Measurements from ENCODE around the gene OSBPL3.

Gene OSBPL3

DNA sequence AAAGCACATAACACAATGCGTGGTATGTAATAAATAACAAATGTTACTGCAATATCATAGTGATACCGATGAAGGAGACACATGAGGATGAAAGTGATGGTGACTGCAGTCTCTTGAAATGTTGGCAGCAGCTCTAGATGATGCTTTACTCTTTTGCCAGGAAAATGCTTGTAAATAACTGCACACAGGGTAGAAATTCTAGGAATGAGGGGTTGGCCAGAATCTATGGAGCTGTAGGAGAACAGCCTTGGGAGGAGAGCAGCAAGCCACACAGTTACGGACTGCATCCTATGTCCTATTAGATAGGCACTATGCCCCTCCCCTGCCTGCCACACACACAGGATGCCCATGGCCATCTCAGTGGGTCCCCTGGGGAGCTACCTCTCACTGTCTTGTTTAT lies 125.1 kb downstream of the OSBPL3 start:
- no peak for DNase-seq

DNA sequence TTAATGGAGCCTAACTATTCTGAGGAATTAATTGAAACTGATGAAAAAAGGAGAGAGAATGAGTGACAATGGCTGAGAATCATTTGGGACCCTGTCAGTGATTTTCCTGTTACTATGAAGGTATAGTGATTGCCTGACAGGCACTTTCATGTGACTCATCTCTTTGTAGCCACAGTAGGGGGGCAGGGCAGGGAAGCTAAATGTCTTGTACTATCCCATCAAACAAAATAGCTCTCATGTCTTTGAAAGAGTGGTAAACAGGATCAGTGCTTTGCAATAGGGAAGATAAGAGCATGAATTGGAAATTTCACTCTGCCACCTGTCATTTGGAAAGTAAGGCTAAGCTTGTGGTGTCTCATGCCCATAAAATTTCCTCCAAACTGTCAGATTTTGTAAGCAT lies 128.2 kb downstream of the OSBPL3 start:
- peak; percentile 4 for DNase-seq

DNA sequence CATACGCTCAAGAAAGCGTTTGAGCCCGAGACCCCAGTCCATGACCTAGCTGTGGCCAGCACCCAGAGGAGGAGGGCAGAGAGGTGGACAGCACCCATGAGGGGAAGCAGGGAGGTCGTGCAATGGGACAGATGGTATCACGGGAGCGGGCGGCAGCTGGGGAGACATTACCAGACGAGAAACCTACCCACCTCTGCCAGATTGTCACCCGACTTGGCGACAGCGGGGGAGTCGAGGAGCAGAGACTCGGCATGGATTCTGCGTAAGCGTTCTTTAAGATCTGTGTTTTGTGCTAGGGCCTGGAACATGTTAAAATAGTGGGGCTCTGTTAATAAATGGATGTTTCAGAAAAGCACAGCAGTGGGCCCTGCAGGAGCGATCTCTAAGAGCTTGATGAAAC lies 131.1 kb downstream of the OSBPL3 start:
- DNase-seq: no peak

DNA sequence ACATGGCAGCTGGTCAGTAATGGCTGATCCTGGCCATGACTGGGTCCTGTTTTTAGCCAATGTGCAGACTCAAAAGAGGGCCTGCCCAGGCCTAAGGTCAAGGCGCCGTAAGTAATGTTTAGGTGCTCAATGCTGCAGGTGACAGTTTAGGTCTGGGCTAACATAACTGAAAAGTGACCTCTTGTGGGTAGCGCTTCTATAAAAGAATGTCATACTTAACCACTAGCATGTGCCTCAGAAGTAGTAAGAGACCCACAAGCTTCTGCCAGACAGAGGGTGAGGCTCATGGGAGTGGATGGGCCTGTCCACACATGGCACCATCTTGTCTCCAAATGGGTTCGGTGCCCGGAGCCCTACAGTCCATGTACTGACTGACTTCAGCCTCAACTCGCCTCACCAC lies 132.2 kb downstream of the OSBPL3 start:
- no peak for DNase-seq

DNA sequence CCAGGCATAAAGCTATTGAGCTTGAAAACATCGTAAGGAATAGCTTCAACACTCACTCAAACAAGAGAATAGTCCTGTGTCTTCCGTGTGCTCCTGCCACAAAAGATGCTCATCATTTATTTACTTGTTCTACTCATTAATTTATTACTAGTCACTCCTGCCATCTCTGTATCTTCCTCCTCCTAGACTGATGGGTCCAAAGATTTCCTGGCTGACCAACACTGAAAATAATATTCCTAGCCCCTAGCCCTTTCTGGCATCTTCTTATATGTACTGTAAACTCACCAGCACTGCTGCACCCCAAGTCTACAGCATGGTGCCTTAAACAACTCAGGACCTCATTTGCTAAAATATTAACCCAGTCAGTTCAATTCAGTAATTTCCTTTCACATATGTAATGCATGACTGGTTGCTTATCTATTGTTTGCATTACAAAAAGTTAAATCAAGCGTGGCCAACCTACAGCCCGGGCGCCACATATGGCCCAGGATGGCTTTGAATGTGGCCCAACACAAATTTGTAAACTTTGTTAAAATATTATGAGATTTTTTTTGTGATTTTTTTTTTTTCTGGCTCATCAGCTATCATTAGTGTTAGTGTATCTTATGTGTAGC lies 136.1 kb downstream of the OSBPL3 start:
- no peak for DNase-seq

DNA sequence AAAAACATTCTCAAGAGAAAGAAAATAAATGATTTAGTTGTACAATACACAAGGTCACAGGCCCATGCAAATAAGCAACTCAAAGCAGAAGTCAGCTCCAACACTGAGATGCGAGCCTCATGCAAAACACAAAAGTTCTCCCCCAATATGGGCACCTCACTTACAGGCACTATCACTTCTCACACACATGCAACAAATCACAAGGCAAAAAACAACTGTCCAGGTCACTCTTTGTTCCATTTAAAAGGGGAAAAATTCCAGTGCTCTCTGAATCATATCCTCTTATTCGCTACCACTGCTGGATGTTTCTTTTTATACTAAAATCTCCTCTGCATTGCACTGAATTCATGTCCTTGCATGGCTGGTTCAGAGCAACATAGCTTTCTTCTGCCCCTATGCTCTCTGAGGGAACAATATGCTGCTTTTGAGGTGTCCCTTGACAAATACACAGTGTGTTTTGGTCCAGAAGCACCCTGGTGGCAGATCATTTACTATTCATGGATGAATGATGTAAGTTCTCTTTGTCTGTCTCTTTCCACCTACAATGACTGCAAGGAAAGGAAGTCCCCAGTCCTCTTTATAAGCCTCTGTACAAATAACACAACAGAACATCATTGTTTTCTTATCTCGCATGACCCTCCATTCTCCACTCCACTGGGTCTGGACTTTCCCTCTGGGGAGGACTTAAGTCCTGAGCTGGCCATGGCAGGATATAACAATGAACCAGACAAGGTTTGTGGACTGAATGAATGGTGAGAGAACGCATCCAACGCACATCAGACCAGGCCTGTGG lies 137.3 kb downstream of the OSBPL3 start:
- DNase-seq: no peak

DNA sequence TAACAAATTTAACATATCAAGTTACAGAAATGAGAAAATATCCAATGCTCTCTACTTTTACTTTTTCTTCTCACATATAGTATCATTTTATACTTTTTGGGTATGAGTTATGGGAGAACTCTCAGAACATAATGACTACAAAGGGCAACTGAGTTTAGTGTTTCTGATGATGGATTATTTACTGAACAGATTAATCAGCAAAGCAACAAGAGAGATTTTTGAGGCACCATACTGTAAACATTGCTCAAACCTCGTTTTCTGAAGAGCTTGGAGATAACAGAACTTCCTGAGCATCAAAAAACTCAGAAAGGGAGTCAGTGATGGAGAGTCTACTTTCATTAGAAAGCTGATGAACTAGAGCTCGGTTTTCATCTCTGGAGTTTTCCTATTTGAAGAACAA lies 137.9 kb downstream of the OSBPL3 start:
- DNase-seq: no peak

DNA sequence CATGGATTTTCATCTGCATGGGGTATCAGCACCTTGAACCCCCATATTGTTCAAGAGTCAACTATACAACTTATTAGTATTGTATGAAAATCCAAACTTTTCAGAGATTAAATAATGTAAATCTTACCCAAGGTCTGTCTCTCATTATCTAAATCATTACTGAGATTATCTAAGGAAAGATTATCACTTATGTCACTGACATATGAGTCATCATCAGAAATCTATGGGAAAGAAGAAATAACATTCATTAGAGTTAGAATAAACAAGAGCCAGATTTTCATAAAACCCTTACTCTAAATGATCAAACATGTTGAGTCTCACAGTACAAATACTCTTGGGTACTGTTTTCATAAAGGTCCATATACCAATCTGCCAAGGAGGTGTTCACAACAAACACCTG lies 139.4 kb downstream of the OSBPL3 start:
- no peak for DNase-seq

DNA sequence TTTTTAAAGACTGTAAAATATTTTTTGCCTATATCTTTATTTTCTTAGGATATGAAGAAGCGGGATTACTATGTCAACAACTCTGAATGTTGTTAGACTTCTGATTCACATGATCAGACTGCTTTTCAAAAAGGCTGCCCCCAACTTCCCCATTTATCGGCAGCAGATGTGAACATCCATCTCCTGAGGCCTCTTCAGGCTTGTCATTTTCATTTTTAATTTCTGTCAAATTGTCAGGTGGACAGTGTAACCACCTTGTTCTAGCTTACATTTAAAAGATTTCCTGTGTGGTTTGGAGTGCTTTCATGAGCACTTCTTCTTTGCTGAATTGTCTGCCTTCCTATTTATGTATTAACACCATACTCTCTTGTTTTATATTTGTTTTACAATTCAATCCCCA lies 143.9 kb downstream of the OSBPL3 start:
- no peak for DNase-seq

DNA sequence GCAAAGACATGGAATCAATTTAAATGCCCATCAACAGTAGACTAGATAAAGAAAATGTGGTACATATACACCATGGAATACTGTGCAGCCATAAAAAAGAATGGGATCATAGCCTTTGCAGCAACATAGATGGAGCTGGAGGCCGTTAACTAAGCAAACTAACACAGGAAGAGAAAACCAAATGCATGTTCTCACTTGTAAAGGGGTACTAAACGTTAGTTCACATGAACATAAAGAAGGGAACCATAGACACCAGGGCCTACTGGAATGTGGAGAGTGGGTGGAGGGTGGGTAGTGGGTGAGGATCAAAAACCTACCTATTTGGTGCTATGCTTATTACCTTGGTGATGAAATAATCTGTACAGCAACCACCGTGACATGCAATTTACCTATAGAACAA lies 144.3 kb downstream of the OSBPL3 start:
- DNase-seq: no peak

DNA sequence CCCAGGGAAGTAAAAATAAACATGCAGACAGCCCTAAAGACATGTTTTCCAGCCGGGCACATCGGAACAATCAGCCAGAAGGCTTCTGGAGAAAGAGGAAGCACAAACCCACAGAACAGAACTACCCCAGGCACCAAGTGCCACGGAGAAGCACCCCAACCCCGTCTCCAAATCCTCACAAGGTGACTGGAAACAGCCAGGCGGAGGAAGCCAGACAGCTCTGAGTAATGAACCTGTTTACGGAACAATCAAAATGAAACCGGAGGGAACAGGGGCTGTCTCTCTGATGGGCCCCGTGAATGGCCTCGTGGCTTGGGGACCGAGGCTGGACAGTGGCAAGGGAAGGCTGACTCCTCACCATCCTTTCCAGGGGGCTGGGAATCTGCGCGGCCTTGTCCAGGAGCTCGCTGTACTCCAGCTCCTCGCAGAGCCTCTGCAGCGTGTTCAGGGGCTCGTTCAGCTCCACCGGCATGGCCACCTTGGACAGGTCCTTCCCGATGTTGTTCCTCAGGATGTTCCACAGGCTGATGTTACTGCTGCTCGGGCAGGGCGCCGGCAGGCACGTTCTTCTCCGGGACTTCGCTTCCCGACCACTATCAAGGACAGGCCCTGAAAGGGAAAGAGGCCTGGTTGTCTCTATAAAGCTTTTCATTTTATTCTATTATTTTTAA lies 145.7 kb downstream of the OSBPL3 start:
- DNase-seq: no peak

DNA sequence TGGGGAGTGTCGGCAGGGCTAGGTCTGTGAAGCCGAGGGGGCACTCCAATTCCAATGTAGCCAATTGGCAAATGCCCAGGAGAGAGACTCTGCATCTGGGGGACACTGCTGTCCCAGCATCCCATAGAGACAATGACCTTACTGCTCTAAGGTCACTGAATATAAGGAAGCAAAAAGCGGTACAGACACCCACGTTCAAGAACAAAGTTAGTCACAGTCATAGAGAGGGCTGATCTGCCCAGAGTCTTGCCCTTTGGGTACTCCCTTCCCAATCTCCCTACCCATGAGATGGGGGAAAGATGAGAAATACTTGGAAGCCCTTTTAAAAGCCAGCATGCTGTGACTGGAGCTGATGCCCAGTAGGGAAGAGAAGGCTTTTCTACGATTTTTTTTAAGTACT lies 146.4 kb downstream of the OSBPL3 start:
- no peak for DNase-seq

DNA sequence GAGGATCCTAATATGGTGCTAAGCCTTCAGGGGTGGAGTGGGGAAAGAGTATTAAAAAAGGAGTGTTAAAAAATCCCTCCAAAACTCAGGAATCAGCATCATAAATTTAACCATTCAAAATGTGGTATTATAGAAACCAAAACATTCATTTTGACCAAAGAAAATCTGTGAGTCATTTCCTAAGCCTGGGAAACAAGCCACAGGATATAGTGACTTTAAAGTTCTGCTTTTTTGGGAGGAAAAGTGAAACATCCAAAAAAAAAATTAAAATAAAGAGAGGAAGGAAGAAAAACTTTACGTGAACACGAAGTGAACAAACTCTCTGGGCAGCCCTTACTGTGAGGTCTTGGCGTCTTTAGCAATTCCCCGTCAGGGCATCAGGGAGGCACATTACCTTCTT lies 148.7 kb downstream of the OSBPL3 start:
- DNase-seq: no peak

DNA sequence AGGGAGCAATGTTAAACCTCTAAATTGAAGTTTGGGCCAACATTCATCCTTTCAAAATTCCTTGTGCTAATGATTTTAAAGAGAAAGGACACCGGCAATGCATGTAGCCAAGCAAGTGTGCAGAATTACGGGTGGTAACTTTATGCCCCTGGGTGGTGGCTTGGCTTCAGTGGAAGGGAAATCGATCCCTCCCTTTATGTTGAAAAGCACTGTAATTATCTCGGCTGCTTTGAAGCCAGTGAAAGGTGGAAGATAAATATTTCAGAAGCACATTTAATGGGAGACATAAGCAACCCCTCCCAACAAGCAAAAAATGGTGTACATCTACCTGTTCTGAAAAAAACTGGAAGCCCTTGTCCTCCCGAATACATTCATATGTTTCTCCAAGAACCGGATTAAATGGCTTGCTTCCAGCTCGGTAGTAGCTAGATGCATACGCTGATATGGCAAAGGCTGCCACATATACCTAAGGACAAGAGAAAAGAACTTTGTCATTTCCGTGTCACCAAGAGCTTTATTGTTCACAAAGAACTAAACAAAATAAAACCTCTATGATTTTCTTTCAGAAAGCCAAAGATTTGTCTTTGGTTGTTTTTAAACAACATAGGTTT lies 149.4 kb downstream of the OSBPL3 start:
- DNase-seq: peak; percentile 64

DNA sequence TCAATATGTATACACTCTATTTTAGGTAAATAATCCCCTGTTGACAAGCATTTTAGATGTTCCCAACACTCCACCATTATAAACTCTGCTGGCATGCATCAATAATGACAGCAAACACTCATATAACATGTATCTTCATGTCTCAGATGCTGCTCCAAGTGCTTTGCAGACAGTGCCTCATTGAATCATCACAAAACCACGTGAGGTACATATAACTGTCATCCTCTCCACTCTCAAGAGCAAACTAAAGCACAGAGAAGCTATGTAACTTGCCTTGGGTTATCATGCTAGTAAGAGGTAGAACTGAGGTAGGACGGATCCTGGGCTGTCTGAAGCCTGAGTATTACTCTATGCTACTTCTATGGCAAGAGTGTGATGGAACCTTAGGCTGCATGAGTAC lies 150.2 kb downstream of the OSBPL3 start:
- DNase-seq: no peak

DNA sequence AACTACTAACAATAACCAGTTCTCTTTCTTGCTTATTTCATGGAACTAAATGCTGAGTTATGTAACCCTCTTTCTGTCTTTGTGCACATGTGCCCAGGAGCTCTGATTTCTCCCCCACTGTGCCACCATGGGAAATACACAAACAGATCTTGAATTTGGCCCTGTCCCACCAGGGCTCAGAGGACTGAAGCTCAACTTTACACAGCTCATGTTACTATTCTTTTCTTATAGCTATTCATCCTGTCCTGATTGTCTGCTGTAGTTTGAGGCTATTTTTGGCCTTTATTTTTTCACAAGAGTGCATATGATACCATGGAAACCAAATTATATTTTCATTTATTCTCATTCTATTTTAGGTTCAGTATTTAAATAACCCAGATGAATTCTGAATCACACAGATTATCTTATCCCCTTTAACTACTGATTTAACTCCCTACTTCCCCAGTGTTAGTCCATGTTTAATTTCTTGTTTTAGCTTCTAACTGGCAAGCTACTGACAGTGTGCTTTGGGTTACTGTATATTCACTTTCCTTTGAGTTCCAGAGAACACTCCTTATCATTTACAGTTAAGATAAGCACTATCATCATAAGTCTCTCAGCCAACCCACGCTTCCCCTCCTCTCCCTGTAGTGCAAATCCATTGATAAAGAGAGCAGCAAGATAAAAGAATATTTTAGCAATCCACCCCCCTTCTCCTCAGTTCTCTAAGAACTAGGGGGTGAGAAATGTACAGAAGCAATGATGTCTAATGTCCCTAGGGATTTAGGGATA lies 150.9 kb downstream of the OSBPL3 start:
- DNase-seq: no peak

DNA sequence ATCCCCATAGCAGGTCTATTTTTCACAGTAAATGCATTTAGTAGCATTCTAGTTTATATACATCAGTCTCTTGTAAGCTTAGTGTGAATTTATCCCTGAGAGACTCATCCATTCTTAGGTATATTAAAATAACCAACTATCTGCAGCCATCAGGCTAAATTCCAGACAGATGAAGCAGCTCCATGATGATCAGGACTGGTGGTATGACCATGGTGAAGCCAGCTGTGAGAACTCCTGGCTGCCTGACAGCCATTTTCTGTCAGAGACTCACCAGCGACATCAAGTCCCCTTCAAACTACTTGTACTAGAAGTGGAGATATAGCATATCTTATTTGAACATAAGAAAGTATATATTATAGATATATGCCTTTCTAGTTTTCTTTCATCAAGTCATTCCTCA lies 152.4 kb downstream of the OSBPL3 start:
- DNase-seq: no peak

DNA sequence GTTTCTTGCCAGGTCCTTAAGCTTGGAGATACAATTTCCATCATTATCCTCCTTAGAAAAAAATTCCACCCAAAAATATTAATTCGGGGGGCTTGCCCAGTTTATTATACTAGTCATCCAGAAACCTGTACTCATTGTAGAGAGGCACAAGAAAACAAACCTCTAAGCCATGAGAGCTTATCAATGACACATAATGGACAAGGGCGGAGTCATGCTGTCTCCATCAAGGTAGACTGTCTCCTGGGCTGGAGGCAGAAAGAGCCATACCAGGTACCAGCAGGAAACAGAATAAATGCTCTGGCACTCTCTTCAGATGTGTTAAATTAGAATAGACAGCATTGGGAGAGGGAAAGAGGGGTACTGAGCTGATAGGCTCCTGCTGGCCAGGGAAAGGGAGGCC lies 153.0 kb downstream of the OSBPL3 start:
- no peak for DNase-seq

DNA sequence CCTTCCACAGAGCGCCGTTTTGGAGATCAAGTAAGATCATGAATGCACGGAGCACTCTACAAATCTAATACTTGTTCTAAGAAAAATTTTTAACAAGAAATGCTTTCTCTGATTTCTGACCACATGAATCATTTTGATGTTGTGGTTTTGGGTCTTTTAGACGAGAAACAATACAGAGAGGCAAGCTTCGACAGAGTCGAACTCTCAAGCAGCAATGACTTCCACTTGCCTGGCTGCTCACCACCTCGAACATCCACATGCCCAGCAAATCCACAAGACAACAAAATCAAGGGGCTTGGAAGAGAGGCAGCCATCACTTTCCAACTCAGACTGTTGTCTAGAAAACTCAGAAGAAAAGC lies 153.3 kb downstream of the OSBPL3 start:
- DNase-seq: no peak

DNA sequence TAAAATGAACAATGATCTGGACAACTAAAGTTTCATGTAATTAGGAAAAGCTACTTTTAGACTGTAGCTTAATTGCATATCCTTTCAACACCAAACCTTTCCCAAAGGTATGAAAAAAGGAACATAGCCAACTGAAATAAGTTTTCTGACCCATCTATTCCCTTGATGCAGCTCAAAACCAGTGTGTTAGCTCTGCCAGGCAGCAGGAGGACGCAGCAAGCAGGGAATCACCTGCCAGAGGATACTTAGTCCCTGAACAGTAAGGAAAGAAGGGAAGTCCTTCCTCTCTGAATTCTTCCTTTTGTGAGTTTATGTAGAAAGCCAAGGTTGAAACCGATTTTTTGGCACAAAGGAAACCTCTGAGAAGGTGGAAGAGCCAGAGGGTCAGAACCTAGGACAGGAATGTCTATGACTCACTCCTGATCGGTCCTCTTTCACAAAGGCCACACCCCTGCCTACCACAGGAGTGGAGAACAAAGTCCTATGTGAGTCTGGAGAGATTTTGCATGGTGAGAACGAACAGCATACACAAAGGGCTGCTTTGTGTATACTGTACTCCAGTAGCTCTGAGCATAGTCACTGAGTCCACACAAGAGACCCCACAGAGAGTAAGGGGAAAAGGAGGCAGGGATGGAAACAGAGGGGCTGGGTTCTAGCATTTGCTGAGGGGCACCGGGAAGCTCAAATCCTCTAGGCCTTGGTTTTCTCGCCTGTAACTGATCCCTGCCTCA lies 153.9 kb downstream of the OSBPL3 start:
- no peak for DNase-seq

DNA sequence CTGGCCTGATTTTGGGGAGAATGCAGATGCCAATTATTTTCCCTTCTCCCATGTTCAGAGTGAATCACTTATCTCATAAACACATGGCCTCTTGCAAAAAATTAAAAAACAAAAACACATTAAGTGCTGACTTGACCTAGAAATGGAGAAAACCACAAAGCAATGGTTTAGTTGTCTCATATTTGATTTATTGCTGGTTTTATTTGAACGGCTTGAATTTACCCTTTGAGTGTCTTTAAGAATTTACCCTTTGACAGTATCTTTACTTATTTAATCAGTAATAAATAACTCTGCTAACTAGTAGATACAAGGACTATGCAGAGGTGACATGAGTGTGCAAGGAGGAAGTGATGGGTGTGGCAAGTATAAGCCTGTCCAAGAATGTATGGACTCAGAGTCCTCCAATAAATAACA lies 154.6 kb downstream of the OSBPL3 start:
- no peak for DNase-seq

DNA sequence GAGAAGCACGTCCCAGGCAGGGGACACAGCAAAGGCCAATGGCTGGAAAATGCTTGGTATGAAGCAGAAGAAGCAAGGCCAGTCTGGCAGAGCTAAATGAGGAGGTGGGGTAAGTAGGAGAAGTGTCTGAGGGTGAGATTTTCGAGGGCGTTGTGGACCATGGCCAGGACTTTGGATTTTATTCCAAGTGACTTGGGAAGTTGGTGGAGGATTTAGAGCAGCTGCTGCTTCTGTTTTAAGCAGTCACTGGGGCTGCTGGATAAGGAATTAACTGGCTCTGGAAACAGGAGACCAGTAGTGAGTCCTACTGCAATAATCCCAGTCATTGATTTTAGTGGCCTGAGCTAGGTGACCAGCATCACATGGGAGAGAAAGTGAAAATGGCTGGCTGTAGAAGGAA lies 155.1 kb downstream of the OSBPL3 start:
- DNase-seq: no peak

DNA sequence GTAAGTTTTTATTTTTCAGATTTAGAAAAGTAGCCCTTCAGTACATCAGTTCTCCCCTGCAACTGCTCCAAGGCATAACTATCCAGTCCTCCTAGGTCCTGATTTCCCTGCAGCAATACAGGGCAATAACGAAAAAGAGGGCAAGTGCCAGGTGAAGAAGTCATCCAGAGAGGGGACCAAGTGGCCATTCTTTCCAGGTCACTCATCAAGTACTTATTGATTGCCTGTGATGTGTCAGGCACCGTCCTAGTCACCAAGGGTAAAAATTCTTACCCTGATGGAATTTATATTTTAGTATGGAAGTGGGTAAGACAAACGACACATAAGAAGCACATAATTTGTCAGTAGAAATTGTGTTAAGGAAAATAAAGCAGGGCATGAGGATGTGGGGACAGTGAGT lies 155.6 kb downstream of the OSBPL3 start:
- no peak for DNase-seq

Data from NCI-H2227 treated with DMSO at 0.1 percent for 48 hours (cell line).